Measurements from ENCODE around the gene CLDN34.
A peak's percentile ranks its signal among the peaks of the same experiment; 100 is the strongest.

Gene CLDN34, protein sequence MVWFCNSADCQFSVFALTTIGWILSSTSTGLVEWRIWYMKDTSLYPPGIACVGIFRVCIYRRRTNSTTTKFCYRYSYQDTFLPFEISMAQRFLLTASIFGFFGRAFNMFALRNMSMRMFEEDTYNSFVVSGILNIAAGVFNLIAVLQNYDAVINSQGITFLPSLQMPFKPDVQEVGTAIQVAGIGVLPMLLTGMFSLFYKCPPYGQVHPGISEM

DNA sequence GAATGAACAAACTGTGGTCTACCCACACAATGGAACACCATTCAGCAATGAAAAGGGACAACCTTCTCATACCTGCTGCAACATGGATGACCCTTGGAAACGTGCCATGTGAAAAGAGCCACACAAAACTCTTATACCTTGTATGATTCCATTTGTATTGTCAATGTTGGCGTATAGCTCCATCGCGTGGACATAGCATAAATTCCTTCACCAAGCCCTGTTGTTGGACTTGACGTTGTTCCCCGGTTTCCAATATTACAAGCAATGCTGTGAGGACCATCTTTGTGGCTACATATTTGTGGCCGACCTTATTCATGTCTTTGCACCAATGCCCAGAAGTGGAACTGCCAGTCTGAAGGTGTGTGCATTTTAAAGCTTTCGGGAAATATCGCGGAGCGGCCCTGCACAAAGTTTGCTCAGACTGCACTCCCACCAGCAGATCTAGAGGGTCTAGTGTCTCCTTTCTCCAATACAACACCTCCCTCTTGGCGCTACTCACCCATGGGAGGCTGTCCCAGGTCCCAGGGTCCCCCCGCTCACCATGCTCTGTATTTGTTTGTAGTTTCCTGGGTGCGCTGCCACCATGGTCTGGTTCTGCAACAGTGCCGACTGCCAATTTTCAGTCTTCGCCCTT, at the start of gene CLDN34:
Gene CLDN34, plus strand, starts transcription at position 584 of the 634 bp plus-strand sequence. Its CDS starts 0 bp downstream, at position 584.
- Mint-ChIP-seq H3K27me3 (peaks cover 6% of the 10 kb centered on the region), H3K27ac (no peak within 1 kb of the TSS), H3K4me3 (no peak within 1 kb of the TSS), H3K36me3 (ENCODE audit: low read depth) (no peaks in the 10 kb centered on the region), H3K4me1 (ENCODE audit: low read depth) (no peaks in the 10 kb centered on the region), H3K9me3 (no peaks in the 10 kb centered on the region)

DNA sequence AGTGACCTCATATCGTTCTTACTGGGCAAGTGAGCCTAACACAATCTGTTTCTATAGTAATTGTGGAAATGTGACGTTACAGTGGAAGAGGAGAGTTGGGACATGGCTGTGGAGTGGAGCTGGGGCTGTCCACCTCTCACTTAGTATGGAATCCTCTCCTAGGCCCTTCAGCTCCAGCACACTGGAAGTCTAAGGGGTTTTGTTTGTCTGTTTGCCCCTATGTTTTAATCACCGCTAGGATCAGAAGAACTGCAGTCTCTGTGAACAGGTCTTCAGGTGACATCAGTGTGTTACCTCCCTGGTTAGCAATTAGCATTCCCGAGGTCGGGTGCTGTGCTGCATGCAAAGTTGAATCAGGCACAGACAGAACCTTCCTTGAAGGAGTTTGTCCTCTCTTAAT, 49.3 kb upstream of the CLDN34 start:
- no peaks in the 10 kb centered on the region for H3K9me3 Mint-ChIP-seq
- H3K4me3 Mint-ChIP-seq: no peak overlapping the region
- no peak overlapping the region for H3K27ac Mint-ChIP-seq
- no peaks in the 10 kb centered on the region for H3K4me1 Mint-ChIP-seq (ENCODE audit: low read depth)
- H3K36me3 Mint-ChIP-seq (ENCODE audit: low read depth): no peaks in the 10 kb centered on the region
- H3K27me3 Mint-ChIP-seq: peaks cover 28% of the 10 kb centered on the region

DNA sequence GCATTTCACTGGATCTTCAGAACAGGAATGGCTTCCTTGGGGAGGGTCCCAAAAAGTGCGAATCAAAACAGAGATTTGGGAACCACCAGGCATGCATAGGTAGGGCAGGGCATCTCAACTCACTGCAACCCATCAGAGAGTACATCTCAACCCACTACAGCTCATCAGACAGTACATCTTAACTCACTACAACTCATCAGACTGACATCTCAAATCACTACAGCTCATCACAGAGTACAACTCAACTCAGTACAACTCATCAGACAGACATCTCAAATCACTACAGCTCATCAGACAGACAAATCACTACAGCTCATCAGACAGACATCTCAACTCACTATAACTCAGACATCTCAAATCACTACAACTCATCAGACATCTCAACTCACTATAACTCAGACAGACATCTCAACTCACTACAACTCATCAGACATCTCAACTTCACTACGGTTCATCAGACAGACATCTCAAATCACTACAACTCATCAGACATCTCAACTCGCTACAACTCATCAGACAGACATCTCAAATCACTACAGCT, 47.5 kb upstream of the CLDN34 start:
- Mint-ChIP-seq H3K36me3 (ENCODE audit: low read depth) (no peaks in the 10 kb centered on the region), H3K27me3 (peaks cover 20% of the 10 kb centered on the region), H3K4me3 (no peak overlapping the region), H3K27ac (no peak overlapping the region), H3K4me1 (ENCODE audit: low read depth) (no peaks in the 10 kb centered on the region), H3K9me3 (no peaks in the 10 kb centered on the region)

DNA sequence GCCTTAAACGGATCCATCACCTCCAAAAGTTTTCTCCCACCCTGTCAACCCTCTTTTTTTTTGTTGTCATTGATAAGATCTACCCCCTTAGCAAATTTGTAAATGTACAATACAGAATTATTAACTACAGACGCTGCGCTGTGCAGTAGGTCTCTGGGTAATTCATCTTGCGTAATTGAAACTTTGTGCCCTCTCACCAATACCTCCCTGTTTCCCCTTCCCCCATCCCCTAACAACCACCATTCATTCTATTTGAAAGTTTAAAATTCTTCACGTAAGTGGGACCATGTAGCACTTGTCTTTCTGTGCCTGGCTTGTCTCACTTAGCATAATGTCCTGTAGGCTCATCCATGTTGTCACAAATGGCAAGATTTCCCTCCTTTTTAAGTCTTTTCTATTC, 45.8 kb upstream of the CLDN34 start:
- Mint-ChIP-seq H3K27ac (no peak overlapping the region), H3K27me3 (peaks cover 20% of the 10 kb centered on the region), H3K36me3 (ENCODE audit: low read depth) (no peaks in the 10 kb centered on the region), H3K4me3 (no peak overlapping the region), H3K4me1 (ENCODE audit: low read depth) (no peaks in the 10 kb centered on the region), H3K9me3 (no peaks in the 10 kb centered on the region)

DNA sequence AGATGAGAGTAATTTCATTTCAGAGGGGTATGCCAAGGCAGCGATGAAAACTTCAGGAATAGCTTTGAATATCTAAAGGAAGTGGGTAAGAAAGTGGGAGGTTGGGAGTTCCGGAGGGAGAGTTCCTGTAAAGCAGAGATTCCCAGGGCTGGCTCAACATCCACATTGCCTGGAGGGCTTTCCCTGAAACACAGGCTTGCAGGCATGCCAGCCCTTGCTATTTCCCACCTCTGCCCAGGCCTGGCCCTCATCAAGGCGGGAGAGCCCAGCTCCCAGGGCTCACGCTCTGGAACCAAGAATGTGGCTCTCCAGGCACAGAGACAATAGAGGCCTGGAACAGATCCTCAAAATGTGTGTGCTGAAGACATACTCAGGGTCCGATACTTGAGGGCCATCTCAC, 43.8 kb upstream of the CLDN34 start:
- Mint-ChIP-seq H3K9me3 (no peaks in the 10 kb centered on the region), H3K4me3 (no peak overlapping the region), H3K27me3 (peaks cover 16% of the 10 kb centered on the region), H3K36me3 (ENCODE audit: low read depth) (no peaks in the 10 kb centered on the region), H3K27ac (no peak overlapping the region), H3K4me1 (ENCODE audit: low read depth) (no peaks in the 10 kb centered on the region)

DNA sequence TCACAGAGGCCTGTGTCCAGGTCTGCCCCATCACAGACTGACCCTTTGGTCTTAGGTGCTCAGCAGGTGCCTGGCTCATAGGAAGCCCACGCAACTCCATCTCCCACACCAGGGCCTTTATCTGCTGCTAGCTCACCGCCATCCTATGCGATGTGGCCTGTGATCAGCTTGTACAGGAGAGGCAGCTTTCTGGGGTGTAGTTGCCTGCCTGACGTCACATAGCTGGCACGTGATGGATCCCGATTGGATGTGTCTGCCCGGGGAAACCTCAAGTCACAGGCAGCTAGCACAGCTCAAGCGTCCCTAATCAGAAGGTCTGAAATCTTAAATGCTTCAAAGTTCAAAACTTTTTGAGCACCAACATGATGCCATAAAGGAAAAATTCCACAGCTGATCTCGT, 41.2 kb upstream of the CLDN34 start:
- no peak overlapping the region for H3K4me3 Mint-ChIP-seq
- peaks cover 13% of the 10 kb centered on the region for H3K27me3 Mint-ChIP-seq
- no peaks in the 10 kb centered on the region for H3K36me3 Mint-ChIP-seq (ENCODE audit: low read depth)
- no peaks in the 10 kb centered on the region for H3K4me1 Mint-ChIP-seq (ENCODE audit: low read depth)
- no peaks in the 10 kb centered on the region for H3K9me3 Mint-ChIP-seq
- no peak overlapping the region for H3K27ac Mint-ChIP-seq

DNA sequence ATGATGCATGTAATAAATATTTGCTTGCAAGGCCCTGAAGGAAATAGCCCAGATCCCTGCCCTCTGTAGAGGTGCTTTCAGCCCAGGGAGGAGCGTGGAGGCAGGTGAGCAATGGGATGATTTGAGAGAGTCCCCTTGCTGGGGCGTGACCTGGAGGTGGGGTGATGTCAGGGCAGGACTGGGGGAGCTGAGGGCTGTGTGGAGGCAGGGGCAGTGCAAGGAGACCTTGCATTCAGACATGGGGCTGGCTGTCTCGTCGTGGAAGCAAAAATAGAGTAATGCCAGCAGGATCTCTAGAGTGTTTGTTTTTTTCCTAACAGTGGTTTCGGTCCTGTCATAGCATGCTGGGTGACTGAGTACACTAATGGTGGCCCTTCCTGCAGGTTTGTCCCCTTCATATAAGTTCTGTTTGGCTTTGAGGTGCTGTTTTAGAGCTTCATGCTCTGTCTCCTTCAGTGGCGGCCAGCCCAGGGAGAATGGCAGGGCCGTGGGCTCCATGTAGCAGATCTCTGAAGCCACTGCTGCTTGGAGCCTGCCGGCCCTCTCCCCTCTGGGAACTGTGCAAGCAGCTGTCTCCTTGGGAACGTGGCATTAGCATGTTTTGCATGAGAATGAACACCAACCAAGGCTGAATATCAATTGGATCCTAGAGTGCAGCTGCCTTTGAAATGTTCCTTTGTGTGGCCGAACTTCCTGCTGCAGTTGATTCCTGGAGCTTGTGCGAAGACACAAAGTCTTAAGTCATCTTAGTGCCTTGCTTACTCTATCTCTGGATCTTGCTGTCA, 39.3 kb upstream of the CLDN34 start:
- no peaks in the 10 kb centered on the region for H3K36me3 Mint-ChIP-seq (ENCODE audit: low read depth)
- no peaks in the 10 kb centered on the region for H3K9me3 Mint-ChIP-seq
- H3K4me3 Mint-ChIP-seq: no peak overlapping the region
- H3K4me1 Mint-ChIP-seq (ENCODE audit: low read depth): no peaks in the 10 kb centered on the region
- H3K27ac Mint-ChIP-seq: no peak overlapping the region
- peaks cover 5% of the 10 kb centered on the region for H3K27me3 Mint-ChIP-seq

DNA sequence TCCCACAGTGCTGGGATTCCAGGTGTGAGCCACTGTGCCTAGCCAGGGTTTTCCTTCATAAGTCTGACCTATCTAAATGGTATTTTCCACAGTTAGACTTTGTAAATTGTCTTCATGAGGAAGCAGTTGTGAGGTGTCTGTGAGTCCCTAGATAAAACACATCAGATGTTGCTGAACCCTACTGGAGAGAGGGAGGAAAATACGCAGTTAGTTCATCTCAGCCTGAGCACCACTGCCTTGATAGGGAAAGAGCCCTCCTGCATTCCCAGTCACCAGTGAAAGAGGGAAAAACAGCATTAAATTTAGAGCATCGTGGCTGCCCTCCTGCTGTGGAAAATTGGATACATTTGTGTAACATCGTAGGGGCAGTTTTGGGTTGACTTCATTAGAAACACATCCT, 31.7 kb upstream of the CLDN34 start:
- Mint-ChIP-seq H3K9me3 (no peaks in the 10 kb centered on the region), H3K4me1 (ENCODE audit: low read depth) (peaks cover 4% of the 10 kb centered on the region), H3K27ac (no peak overlapping the region), H3K36me3 (ENCODE audit: low read depth) (no peaks in the 10 kb centered on the region), H3K4me3 (no peak overlapping the region), H3K27me3 (peaks cover 25% of the 10 kb centered on the region)

DNA sequence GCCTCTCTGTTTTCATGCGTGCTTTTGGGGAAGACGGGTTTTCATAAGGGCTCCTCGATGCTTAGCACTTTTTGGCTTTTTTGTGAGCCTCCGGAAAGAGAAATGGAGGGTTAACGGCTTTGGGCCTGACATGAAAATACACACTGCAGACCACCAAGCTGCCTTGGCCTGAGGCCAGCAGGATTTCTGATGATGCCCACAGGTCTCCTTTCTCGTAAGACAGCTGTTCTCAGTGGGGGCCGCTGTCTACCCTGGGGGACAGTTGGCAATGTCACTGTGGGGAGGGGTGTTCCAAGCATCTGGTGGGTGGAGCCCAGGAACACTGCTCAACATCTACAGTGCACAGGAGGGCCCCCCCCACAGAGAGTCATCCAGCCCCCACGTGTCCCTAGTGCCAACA, 29.4 kb upstream of the CLDN34 start:
- no peaks in the 10 kb centered on the region for H3K9me3 Mint-ChIP-seq
- H3K27me3 Mint-ChIP-seq: peaks cover 28% of the 10 kb centered on the region
- H3K36me3 Mint-ChIP-seq (ENCODE audit: low read depth): no peaks in the 10 kb centered on the region
- no peak overlapping the region for H3K27ac Mint-ChIP-seq
- no peak overlapping the region for H3K4me3 Mint-ChIP-seq
- peaks cover 25% of the 10 kb centered on the region for H3K4me1 Mint-ChIP-seq (ENCODE audit: low read depth)

DNA sequence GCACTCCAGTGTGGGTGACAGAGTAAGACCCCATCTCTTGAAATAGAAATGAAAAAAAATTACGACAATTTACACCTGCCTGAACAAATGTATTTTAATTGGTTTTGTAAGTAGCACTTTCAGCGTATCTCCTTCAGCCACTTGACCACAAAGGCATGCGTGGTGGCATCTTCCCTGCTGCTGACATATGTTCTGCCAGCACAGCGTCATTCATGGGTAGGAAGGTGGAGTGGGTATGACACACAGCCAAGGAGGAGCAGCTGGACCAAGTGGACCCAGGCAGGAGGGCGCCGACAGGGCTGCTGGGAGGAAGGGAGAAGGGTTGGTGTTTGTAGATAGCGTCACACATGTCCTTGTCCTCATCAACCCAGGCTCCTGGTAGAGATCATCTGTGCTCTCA, 28.6 kb upstream of the CLDN34 start:
- peaks cover 28% of the 10 kb centered on the region for H3K27me3 Mint-ChIP-seq
- H3K27ac Mint-ChIP-seq: no peak overlapping the region
- no peaks in the 10 kb centered on the region for H3K36me3 Mint-ChIP-seq (ENCODE audit: low read depth)
- no peak overlapping the region for H3K4me3 Mint-ChIP-seq
- H3K9me3 Mint-ChIP-seq: no peaks in the 10 kb centered on the region
- peaks cover 32% of the 10 kb centered on the region for H3K4me1 Mint-ChIP-seq (ENCODE audit: low read depth)

DNA sequence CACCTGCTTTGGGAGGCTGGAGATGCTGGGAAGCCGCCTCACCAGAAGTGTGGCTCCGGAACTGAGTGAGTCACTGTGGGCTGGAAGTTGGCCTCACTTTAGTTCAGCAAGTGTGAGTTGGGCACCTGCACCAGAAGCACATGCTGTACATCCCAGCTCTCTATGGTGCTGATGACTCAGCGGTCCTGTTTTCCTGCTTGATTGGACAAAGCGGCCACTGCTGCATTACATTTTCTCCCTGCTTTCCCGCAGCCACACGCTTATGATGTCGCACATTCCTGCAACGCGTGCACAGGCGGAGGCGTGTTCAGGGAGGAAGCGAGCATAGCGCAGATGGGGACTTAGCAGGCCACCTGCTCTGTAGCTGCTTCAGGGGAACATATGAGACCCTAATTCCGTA, 26.7 kb upstream of the CLDN34 start:
- no peaks in the 10 kb centered on the region for H3K9me3 Mint-ChIP-seq
- no peaks in the 10 kb centered on the region for H3K36me3 Mint-ChIP-seq (ENCODE audit: low read depth)
- peaks cover 23% of the 10 kb centered on the region for H3K27me3 Mint-ChIP-seq
- no peak overlapping the region for H3K27ac Mint-ChIP-seq
- H3K4me3 Mint-ChIP-seq: no peak overlapping the region
- peaks cover 32% of the 10 kb centered on the region for H3K4me1 Mint-ChIP-seq (ENCODE audit: low read depth)

DNA sequence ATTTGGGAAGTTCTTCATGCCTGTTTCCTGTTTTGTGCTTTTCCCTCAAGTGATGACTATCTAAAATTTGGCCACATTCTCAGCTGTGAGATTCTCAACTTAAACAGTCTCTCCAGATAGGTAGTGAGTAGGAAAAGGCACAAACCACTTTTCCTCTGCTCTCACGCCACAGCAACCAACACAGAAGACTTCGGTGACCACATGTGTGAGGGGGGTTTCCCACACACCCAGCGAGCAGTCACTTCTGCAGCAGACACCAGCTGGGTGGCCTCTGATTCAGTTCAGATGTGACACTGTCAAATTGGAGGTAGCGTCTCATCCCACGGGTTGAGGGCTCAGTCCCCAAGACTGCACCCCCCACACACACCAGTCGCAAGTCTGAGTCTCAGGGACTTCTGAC, 25.1 kb upstream of the CLDN34 start:
- Mint-ChIP-seq H3K9me3 (no peaks in the 10 kb centered on the region), H3K36me3 (ENCODE audit: low read depth) (no peaks in the 10 kb centered on the region), H3K27ac (peak overlapping the region; percentile 93), H3K4me3 (peak overlapping the region; percentile 70), H3K4me1 (ENCODE audit: low read depth) (peaks cover 32% of the 10 kb centered on the region), H3K27me3 (peaks cover 24% of the 10 kb centered on the region)

DNA sequence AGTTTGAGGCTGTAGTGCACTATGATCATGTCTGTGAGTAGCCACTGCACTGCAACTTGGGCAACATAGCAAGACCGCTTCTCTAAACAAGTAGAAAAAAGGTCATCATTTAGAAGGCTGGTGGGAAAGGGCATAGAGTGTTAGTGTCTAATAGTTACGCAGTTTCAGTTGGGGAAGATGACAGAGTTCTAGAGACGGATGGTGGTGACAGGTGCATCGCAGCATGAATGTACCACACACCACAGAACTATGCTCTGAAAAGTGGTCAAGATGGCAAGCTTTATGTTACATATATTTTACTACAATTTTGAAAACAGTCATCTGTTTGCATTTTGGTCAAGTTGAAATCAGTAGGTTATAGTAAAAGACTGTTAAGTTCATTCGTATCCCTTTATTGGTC, 23.7 kb upstream of the CLDN34 start:
- H3K4me1 Mint-ChIP-seq (ENCODE audit: low read depth): peaks cover 32% of the 10 kb centered on the region

DNA sequence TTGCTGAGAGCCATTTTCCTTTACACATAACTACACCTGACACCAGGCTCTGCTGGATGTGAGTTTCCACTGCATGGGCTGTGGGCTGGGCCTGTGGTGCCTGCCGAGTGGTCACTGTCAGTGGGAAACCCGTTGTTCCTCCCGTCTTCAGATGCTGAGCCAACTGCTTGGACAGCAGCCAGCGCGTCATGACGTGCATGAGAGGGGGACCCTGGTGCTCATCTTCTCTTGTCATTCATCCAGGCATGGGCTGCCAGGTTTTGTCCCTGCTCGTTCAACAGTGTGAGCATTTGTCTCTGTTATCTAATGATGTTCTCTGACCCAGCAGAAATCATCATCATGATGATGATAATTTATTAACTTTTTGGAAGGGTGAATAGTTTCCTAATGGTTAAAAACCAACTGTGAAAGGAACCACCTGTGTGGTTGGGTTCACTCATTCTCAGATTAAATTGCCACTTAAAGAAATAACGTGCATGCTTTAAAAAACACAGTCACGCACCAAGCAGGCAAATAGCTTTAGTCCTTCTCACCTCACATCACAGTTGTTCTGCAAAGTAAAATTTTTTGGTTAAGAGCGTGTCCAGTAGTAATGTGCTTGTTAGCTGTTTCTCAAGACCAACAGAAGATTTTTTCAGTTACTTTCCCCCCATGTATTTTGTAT, 19.9 kb upstream of the CLDN34 start:
- Mint-ChIP-seq H3K27me3 (peaks cover 29% of the 10 kb centered on the region), H3K27ac (no peak overlapping the region)

More for the DNA sequence above, 23.7 kb upstream of the CLDN34 start:
- Mint-ChIP-seq H3K9me3 (no peaks in the 10 kb centered on the region), H3K4me3 (no peak overlapping the region), H3K27me3 (peaks cover 26% of the 10 kb centered on the region), H3K27ac (peak overlapping the region; percentile 52), H3K36me3 (ENCODE audit: low read depth) (no peaks in the 10 kb centered on the region)

DNA sequence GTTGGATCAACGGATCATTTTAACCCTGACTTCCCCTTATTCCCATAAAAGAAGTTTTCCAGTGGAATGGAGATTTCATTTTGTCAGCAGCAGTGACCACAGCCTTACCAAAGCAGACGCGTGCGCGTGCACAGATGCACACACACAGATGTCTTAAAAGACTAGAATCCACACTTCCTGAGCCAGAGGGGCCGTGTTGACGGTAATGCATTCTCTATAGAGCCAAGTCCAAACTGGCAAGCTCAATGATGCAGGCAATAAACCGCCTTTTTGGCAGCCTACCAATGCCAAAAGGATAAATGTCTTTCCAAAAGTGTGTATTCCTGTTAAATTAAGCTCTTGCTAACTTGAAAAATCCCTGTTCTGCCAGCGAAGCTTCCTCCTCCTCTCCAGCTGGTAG, 18.8 kb upstream of the CLDN34 start:
- H3K9me3 Mint-ChIP-seq: no peaks in the 10 kb centered on the region
- H3K27ac Mint-ChIP-seq: no peak overlapping the region
- H3K36me3 Mint-ChIP-seq (ENCODE audit: low read depth): no peaks in the 10 kb centered on the region
- H3K4me1 Mint-ChIP-seq (ENCODE audit: low read depth): peaks cover 1% of the 10 kb centered on the region
- peaks cover 29% of the 10 kb centered on the region for H3K27me3 Mint-ChIP-seq
- no peak overlapping the region for H3K4me3 Mint-ChIP-seq

More for the DNA sequence above, 19.9 kb upstream of the CLDN34 start:
- H3K4me3 Mint-ChIP-seq: no peak overlapping the region
- no peaks in the 10 kb centered on the region for H3K9me3 Mint-ChIP-seq
- H3K36me3 Mint-ChIP-seq (ENCODE audit: low read depth): no peaks in the 10 kb centered on the region
- H3K4me1 Mint-ChIP-seq (ENCODE audit: low read depth): peaks cover 13% of the 10 kb centered on the region
